A673 (cell line): ENCODE measurements around the gene FOXO4. TPM values are rescaled to one million over a fixed set of nuclear protein-coding genes. Genes with fewer than 3 reads are reported as not detected.

Experiments
- BruUV-seq: library from RNA; stranded (reverse); fragments of 400-500 nt; replicated peaks from 2 replicates; lab custom pipeline; 2021; lab: Mats Ljungman, UMichigan
- CTCF ChIA-PET: fragments of 300-600 bp; sonication (Branson Sonifier 250); formaldehyde crosslinking; loops from one replicate; lab custom pipeline; 2022; ENCODE audit warnings: antibody characterized with exemption; lab: Charles Lee
- POLR2A ChIA-PET: fragments of 300-600 bp; sonication (Branson Sonifier 250); formaldehyde crosslinking; loops from one replicate; lab custom pipeline; 2022; ENCODE audit warnings: antibody characterized with exemption; ENCODE audit not compliant: low non-redundant PET; lab: Charles Lee
- DNase-seq: peaks from one replicate; pipeline ENCODE4 v3.0.0-alpha.2; 2015; ENCODE audit warnings: low spot score
- H3K27ac ChIP-seq: fragments of 200-600 bp; sonication (generic); 2 replicates; pipeline ENCODE4 v1.5.1; 2016; ENCODE audit warnings: mixed run types, low read depth, mild to moderate bottlenecking, mixed read lengths, antibody characterized with exemption, low read length; ENCODE audit not compliant: poor library complexity, severe bottlenecking
- H3K27me3 ChIP-seq: fragments of 200-600 bp; sonication (generic); replicated peaks from 2 replicates; pipeline ENCODE4 v1.6.1; 2017; ENCODE audit warnings: mixed run types, low read depth, mild to moderate bottlenecking, mixed read lengths, antibody characterized with exemption, low read length; ENCODE audit not compliant: insufficient read depth, poor library complexity
- H3K36me3 ChIP-seq: fragments of 200-600 bp; sonication (generic); 2 replicates; pipeline ENCODE4 v1.6.1; 2016; ENCODE audit warnings: mixed run types, mild to moderate bottlenecking, mixed read lengths, antibody characterized with exemption, low read length; ENCODE audit not compliant: insufficient read depth, poor library complexity, severe bottlenecking
- H3K4me1 ChIP-seq: fragments of 200-600 bp; sonication (generic); 2 replicates; pipeline ENCODE4 v1.6.1; 2017; ENCODE audit warnings: mixed run types, mild to moderate bottlenecking, mixed read lengths, antibody characterized with exemption, low read length; ENCODE audit not compliant: insufficient read depth, poor library complexity, severe bottlenecking
- H3K4me3 ChIP-seq: fragments of 200-600 bp; sonication (generic); 2 replicates; pipeline ENCODE4 v1.5.1; 2016; ENCODE audit warnings: low read depth, mixed run types, mild to moderate bottlenecking, mixed read lengths, low read length; ENCODE audit not compliant: poor library complexity, severe bottlenecking
- H3K9me3 ChIP-seq: fragments of 200-600 bp; sonication (generic); 2 replicates; pipeline ENCODE4 v1.6.1; 2016; ENCODE audit warnings: mixed run types, low read depth, mild to moderate bottlenecking, mixed read lengths, antibody characterized with exemption, low read length; ENCODE audit not compliant: poor library complexity, severe bottlenecking
- CTCF ChIP-seq: fragments of 300-800, 200-600 bp; sonication (generic); conservative IDR thresholded peaks from 2 replicates; pipeline ENCODE4 v1.5.1; 2017; ENCODE audit warnings: low read depth, mild to moderate bottlenecking, antibody characterized with exemption, low read length, moderate library complexity, mixed read lengths
- EZH2 ChIP-seq: fragments of 200-600 bp; sonication (generic); IDR thresholded peaks from 2 replicates; pipeline ENCODE4 v1.6.1; 2017; ENCODE audit warnings: borderline replicate concordance, low read depth, mild to moderate bottlenecking, mixed read lengths, antibody characterized with exemption, low read length; ENCODE audit not compliant: poor library complexity, severe bottlenecking
- intact Hi-C: fragments of 100-400 bp; cut with micrococcal nuclease; formaldehyde crosslinking; loops from one replicate; pipeline ENCODE4 v1.10.0; 2022; ENCODE audit not compliant: unreplicated experiment
- total RNA-seq: library from RNA; stranded (reverse); gene quantifications from 2 replicates; pipeline ENCODE4 v1.2.3, GENCODE V29; 2021

Gene FOXO4
- total RNA-seq, 1 experiment from 2014 or later, result 7.0 TPM

GRCh38 chrX:71143508-71143907 lies 47.9 kb downstream of the FOXO4 start:
- TF ChIP-seq CTCF, result no peak
- no peak for TF ChIP-seq EZH2
- ChIA-PET CTCF (no interaction called here), POLR2A (interaction anchor here (0.5 kb wide), 1 partner anchor 616 kb away, joined by 9 read pairs; no protein-coding TSS in a partner anchor)
- Histone ChIP-seq H3K4me3 (no peak overlapping the region), H3K27ac (no peak overlapping the region), H3K27me3 (no peaks in the 10 kb centered on the region), H3K9me3 (no peaks in the 10 kb centered on the region), H3K4me1 (peaks cover 4% of the 10 kb centered on the region), H3K36me3 (no peaks in the 10 kb centered on the region)
- intact Hi-C loops, result no loop called here
- no TSS peak for BruUV-seq
- DNase-seq, result no peak

- ChIA-PET CTCF (no interaction called here), POLR2A (no interaction called here)
- Histone ChIP-seq H3K4me1 (peaks cover 4% of the 10 kb centered on the region), H3K27me3 (no peaks in the 10 kb centered on the region), H3K36me3 (no peaks in the 10 kb centered on the region), H3K27ac (no peak within 1 kb of the TSS), H3K9me3 (no peaks in the 10 kb centered on the region), H3K4me3 (peak within 1 kb of the TSS; percentile 17)
- BruUV-seq, result no TSS peak
- intact Hi-C loops, result no loop called here
- peak; percentile 11 for DNase-seq
- TF ChIP-seq EZH2, result no peak
Measured at GRCh38 chrX:71144651-71145050, 49.0 kb downstream of the FOXO4 start, which contains the start of gene NLGN3. NLGN3 (plus strand) TSS chrX:71144841; CDS start chrX:71147750, 2,909 bp downstream.

- TF ChIP-seq CTCF (no peak), EZH2 (no peak)
- CTCF ChIA-PET, result no interaction called here
- no peak for DNase-seq
- Histone ChIP-seq H3K27ac (no peak overlapping the region), H3K4me1 (peaks cover 4% of the 10 kb centered on the region), H3K36me3 (no peaks in the 10 kb centered on the region), H3K27me3 (no peaks in the 10 kb centered on the region), H3K9me3 (no peaks in the 10 kb centered on the region), H3K4me3 (no peak overlapping the region)
- intact Hi-C loops, result loop anchor here (2.0 kb wide), 1 partner anchor 51 kb away; no protein-coding TSS in a partner anchor
- no TSS peak for BruUV-seq
- POLR2A ChIA-PET, result no interaction called here
Measured at GRCh38 chrX:71147496-71148277, 52.0 kb downstream of the FOXO4 start.

GRCh38 chrX:71148278-71148663 lies 52.6 kb downstream of the FOXO4 start:
- Histone ChIP-seq H3K36me3 (no peaks in the 10 kb centered on the region), H3K4me3 (no peak overlapping the region), H3K9me3 (no peaks in the 10 kb centered on the region), H3K27ac (no peak overlapping the region), H3K4me1 (peaks cover 4% of the 10 kb centered on the region), H3K27me3 (no peaks in the 10 kb centered on the region)
- intact Hi-C loops, result no loop called here
- TF ChIP-seq EZH2, result no peak
- no peak for TF ChIP-seq CTCF
- POLR2A ChIA-PET, result no interaction called here
- BruUV-seq, result no TSS peak
- CTCF ChIA-PET, result no interaction called here
- no peak for DNase-seq
